RWPE1 (cell line): ENCODE measurements around the gene IBA57.

ENCODE experiments used
- CTCF ChIA-PET: fragments of 350-600 bp; sonication (Branson Sonifier 250); formaldehyde crosslinking; extraction: SDS; loops from one replicate; lab custom pipeline; 2021; lab: Yijun Ruan, JAX
- POLR2A ChIA-PET: fragments of 400-600 bp; formaldehyde crosslinking; extraction: SDS; loops from one replicate; lab custom pipeline; 2020; ENCODE audit warnings: antibody characterized with exemption; ENCODE audit not compliant: low non-redundant PET; lab: Yijun Ruan, JAX
- DNase-seq: peaks from one replicate; pipeline ENCODE4 v3.0.0; 2012; ENCODE audit warnings: low spot score
- H3K27ac ChIP-seq: fragments of 450-650 bp; 2 replicates; pipeline ENCODE4 v1.5.1; 2017
- CTCF ChIP-seq: fragments of 450-650 bp; conservative IDR thresholded peaks from 2 replicates; pipeline ENCODE4 v1.5.1; 2017; ENCODE audit warnings: low read depth, mild to moderate bottlenecking

IBA57 gene

GRCh38 chr1:228231189-228231588, 65.6 kb downstream of the IBA57 start:
- ChIA-PET CTCF (no interaction called here), POLR2A (no interaction called here)
- no peak overlapping the region for H3K27ac ChIP-seq
- no peak for DNase-seq
- TF ChIP-seq CTCF: no peak
